Measurements from ENCODE around the gene MAP4K4.

- no peak for TF ChIP-seq POLR2A (IDR thresholded peaks at IDR 0.05; ENCODE audit: low read length)
- TF ChIP-seq GATA1 (IDR thresholded peaks at IDR 0.05; ENCODE audit: low read depth, low read length): no peak
Observed at GRCh38 chr2:101821059-101821805, 123.7 kb downstream of the MAP4K4 start.

Measured in erythroblast (primary cell).